HepG2 (cell line): Measurements from ENCODE around the gene VGLL1. TPM values are rescaled to one million over a fixed set of nuclear protein-coding genes. Genes with fewer than 3 reads are reported as not detected.

ENCODE experiments used
- ATAC-seq: fragments of 200-7000 bp; cut with Tn5 transposase; 3 replicates; pipeline ENCODE4 v1.9.1; 2020; ENCODE audit warnings: mild to moderate bottlenecking, moderate library complexity
- BruUV-seq: library from RNA; stranded (reverse); fragments of 400-500 nt; replicated peaks from 2 replicates; lab custom pipeline; 2021; lab: Mats Ljungman, UMichigan
- CTCF ChIA-PET: fragments of 300-600 bp; formaldehyde crosslinking; extraction: SDS; loops from one replicate; lab custom pipeline; 2021; ENCODE audit warnings: low total read pairs, inconsistent platforms, low intra/inter-chr PET ratio; lab: Yijun Ruan, JAX
- POLR2A ChIA-PET: fragments of 350-600 bp; sonication (Branson Sonifier 250); formaldehyde crosslinking; loops from one replicate; lab custom pipeline; 2020; ENCODE audit warnings: antibody characterized with exemption, inconsistent platforms; lab: Yijun Ruan, JAX
- DNase-seq: peaks from one replicate; pipeline ENCODE4 v3.0.0-alpha.2; 2015; ENCODE audit warnings: low spot score
- FAIRE-seq: peaks from 3 replicates; lab custom pipeline; 2011; peaks lifted over from hg19 to GRCh38; lab: Jason Lieb, UNC
- H2AFZ ChIP-seq: one replicate; pipeline ENCODE4 v1.6.1; 2011; ENCODE audit warnings: low read length, inconsistent platforms
- H3K27ac ChIP-seq: fragments of 300-600 bp; 3 replicates; pipeline ENCODE4 v1.8.0; 2011; ENCODE audit warnings: mixed run types, mild to moderate bottlenecking, mixed read lengths, low read length, inconsistent platforms; ENCODE audit not compliant: insufficient read depth; ENCODE audit errors: extremely low read length
- H3K27me3 ChIP-seq, 2 experiments: fragments of 200-600 bp in 1 of 2; 2 replicates in 1 of 2; 3 replicates in 1 of 2; pipeline versions ENCODE4 v1.6.0 to v1.8.0; 2011; ENCODE audit warnings: low read length in 2 of 2, mild to moderate bottlenecking in 2 of 2, moderate library complexity in 2 of 2, inconsistent platforms in 1 of 2; ENCODE audit not compliant: insufficient read depth in 2 of 2, control insufficient read depth in 1 of 2
- H3K36me3 ChIP-seq, 2 experiments: fragments of 200-600 bp in 1 of 2; replicated peaks in 1 of 2; 2 replicates in 1 of 2; 3 replicates in 1 of 2; pipeline versions ENCODE4 v1.5.1 to v1.8.0; 2011; ENCODE audit warnings: low read length in 2 of 2, inconsistent platforms in 1 of 2; ENCODE audit not compliant: insufficient read depth in 2 of 2, control insufficient read depth in 1 of 2
- H3K4me1 ChIP-seq: 2 replicates; pipeline ENCODE4 v1.5.1; 2012; ENCODE audit warnings: low read length, inconsistent platforms; ENCODE audit not compliant: insufficient read depth
- H3K4me2 ChIP-seq: 2 replicates; pipeline ENCODE4 v1.6.0; 2011; ENCODE audit warnings: low read depth, low read length, inconsistent platforms
- H3K4me3 ChIP-seq, 3 experiments: fragments of 200-600 bp in 1 of 3; sonication (generic), shearing (Covaris generic) in 1 of 3; replicated peaks in 1 of 3; 2 replicates each; pipeline ENCODE4 v1.5.1; 2011 to 2016; ENCODE audit warnings: low read length in 3 of 3, inconsistent platforms in 2 of 3, low read depth in 2 of 3, mild to moderate bottlenecking in 2 of 3, control low read depth in 1 of 3, mixed read lengths in 1 of 3; ENCODE audit not compliant: insufficient read depth in 1 of 3
- H3K79me2 ChIP-seq: one replicate; pipeline ENCODE4 v1.6.1; 2011; ENCODE audit warnings: low read length, inconsistent platforms; ENCODE audit not compliant: insufficient read depth
- H3K9ac ChIP-seq: 2 replicates; pipeline ENCODE4 v1.6.0; 2011; ENCODE audit warnings: mild to moderate bottlenecking, low read depth, low read length, inconsistent platforms; ENCODE audit not compliant: insufficient read depth
- H3K9me3 ChIP-seq: 2 replicates; pipeline ENCODE4 v1.5.1; 2012; ENCODE audit warnings: mild to moderate bottlenecking, low read length
- H4K20me1 ChIP-seq: 2 replicates; pipeline ENCODE4 v1.6.0; 2011; ENCODE audit warnings: inconsistent platforms, mild to moderate bottlenecking, low read length, moderate library complexity; ENCODE audit not compliant: insufficient read depth
- ADNP ChIP-seq: sonication (generic); formaldehyde crosslinking; IDR thresholded peaks from 2 replicates; pipeline ENCODE4 v1.4.0; 2020; ENCODE audit warnings: missing genetic modification reagents
- ARHGAP35 ChIP-seq: sonication (generic); formaldehyde crosslinking; IDR thresholded peaks from 2 replicates; pipeline ENCODE4 v1.9.0; 2022; ENCODE audit warnings: mild to moderate bottlenecking, inconsistent platforms, moderate library complexity, missing genetic modification reagents, borderline replicate concordance
- CENPT ChIP-seq: sonication (generic); formaldehyde crosslinking; IDR thresholded peaks from 2 replicates; pipeline ENCODE4 v1.8.0; 2022; ENCODE audit warnings: low read depth, mild to moderate bottlenecking, moderate library complexity, missing genetic modification reagents
- CHD4 ChIP-seq: fragments of 200-600 bp; sonication (generic); IDR thresholded peaks from 2 replicates; pipeline ENCODE4 v1.7.0; 2017; ENCODE audit warnings: mild to moderate bottlenecking, low read length, borderline replicate concordance
- GATAD1 ChIP-seq: IDR thresholded peaks from 2 replicates; pipeline ENCODE4 v1.6.1; 2016; ENCODE audit warnings: missing genetic modification reagents, missing compliant biosample characterization
- HCFC1 ChIP-seq: fragments of 150-350 bp; IDR thresholded peaks from 2 replicates; pipeline ENCODE4 v1.6.1; 2014; ENCODE audit warnings: low read depth, low read length
- SMAD3 ChIP-seq: sonication (generic); formaldehyde crosslinking; IDR thresholded peaks from 2 replicates; pipeline ENCODE4 v1.4.0; 2020; ENCODE audit warnings: missing genetic modification reagents
- SRF ChIP-seq: IDR thresholded peaks from 2 replicates; pipeline ENCODE4 v1.6.1; 2011; ENCODE audit warnings: mild to moderate bottlenecking, low read depth, low read length, moderate library complexity
- TCF12 ChIP-seq, 2 experiments: fragments of 450-650 bp in 1 of 2; sonication (generic) in 1 of 2; formaldehyde crosslinking in 1 of 2; IDR thresholded peaks; 2 replicates each; pipeline versions ENCODE4 v1.6.1 to v1.8.0; 2017 to 2022; ENCODE audit warnings: antibody characterized with exemption in 1 of 2, mild to moderate bottlenecking in 1 of 2, missing genetic modification reagents in 1 of 2, moderate library complexity in 1 of 2
- ZFY ChIP-seq: sonication (generic); formaldehyde crosslinking; IDR thresholded peaks from 2 replicates; pipeline ENCODE4 v1.4.0; 2020; ENCODE audit warnings: missing genetic modification reagents
- ZMAT3 ChIP-seq: sonication (generic); formaldehyde crosslinking; conservative IDR thresholded peaks from 2 replicates; pipeline ENCODE4 v1.7.0; 2021; ENCODE audit warnings: missing genetic modification reagents
- ZNF101 ChIP-seq: sonication (generic); formaldehyde crosslinking; IDR thresholded peaks from 2 replicates; pipeline ENCODE4 v1.4.0; 2020; ENCODE audit warnings: mild to moderate bottlenecking, low read depth, missing genetic modification reagents, borderline replicate concordance
- WGBS: methylation state at CpG from one replicate; pipeline ENCODE4 v1.1.6; 2017; ENCODE audit warnings: low lambda C conversion rate; 5-methylcytosine and 5-hydroxymethylcytosine counted together
- in situ Hi-C: cut with HindIII; loops from 2 replicates; pipeline ENCODE4 v1.10.0; 2017; ENCODE audit warnings: low pct_unique_long_range_greater_than_20kb; ENCODE audit not compliant: extremely low pct_ligation_motif_present
- intact Hi-C: fragments of 100-400 bp; cut with micrococcal nuclease; formaldehyde crosslinking; loops from one replicate; pipeline ENCODE4 v1.10.0; 2022; ENCODE audit not compliant: unreplicated experiment
- polyA plus RNA-seq, 8 experiments: library from polyadenylated mRNA; depleted of rRNA in 3 of 8; stranded (reverse) in 7 of 8; unstranded in 1 of 8; fragments of >200 nt; fragmentation: Illumina TruSeq in 4 of 8; extraction: Trizol in 4 of 8; gene quantifications; 2 replicates each; pipeline versions ENCODE4 v1.2.1 to v1.2.3, GENCODE V29; 2011 to 2016; ENCODE audit warnings: low read depth in 4 of 8, missing spikeins in 1 of 8, mixed read lengths in 1 of 8; ENCODE audit not compliant: insufficient read depth in 1 of 8
- total RNA-seq, 5 experiments: library from RNA; depleted of rRNA; stranded (reverse); fragments of >200 nt; fragmentation: Illumina TruSeq; extraction: Trizol; gene quantifications; 2 replicates each; pipeline ENCODE4 v1.2.3, GENCODE V29; 2016; ENCODE audit warnings: low read depth in 1 of 5
- TF ChIP-seq, protein P1 (sequence below): sonication (generic); formaldehyde crosslinking; IDR thresholded peaks from 2 replicates; pipeline ENCODE4 v1.4.0; 2020; ENCODE audit warnings: missing genetic modification reagents; ENCODE audit errors: not compliant biosample characterization

The VGLL1 gene
- total and polyA plus RNA-seq, 2 of the 13 experiments (the other 11 are each of a cell fraction or from before 2014, with no cell fraction given) = not detected

DNA sequence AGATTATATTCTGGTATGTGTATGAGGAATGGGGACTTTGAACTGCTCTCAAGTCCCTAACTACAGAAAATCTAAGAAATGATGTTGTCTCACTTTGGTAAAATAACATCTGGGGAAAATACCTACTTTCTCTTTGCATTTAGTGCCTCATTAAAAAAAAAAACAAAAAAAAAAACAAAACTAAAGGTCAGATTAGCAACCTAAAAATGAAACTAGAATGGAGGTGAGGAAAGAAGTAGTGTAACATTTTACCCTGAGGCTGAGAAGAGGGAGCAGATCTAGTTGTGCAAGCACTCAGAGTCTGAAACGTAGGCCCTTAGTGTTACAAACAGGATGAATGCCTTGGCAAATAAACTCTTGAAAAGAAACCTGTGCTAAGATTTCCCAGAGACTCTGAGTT is 56.0 kb downstream of the VGLL1 start:
- POLR2A ChIA-PET = no interaction called here
- Histone ChIP-seq H3K4me1 (no peaks in the 10 kb centered on the region), H3K9me3 (no peaks in the 10 kb centered on the region), H3K4me3 (no peak overlapping the region), H3K4me2 (no peak overlapping the region), H2AFZ (no peak overlapping the region), H3K27ac (no peak overlapping the region), H3K36me3 (no peaks in the 10 kb centered on the region), H3K27me3 (no peaks in the 10 kb centered on the region; a peak in 1 of 5 replicates), H4K20me1 (no peaks in the 10 kb centered on the region), H3K9ac (no peak overlapping the region), H3K79me2 (no peaks in the 10 kb centered on the region)
- intact Hi-C loops = no loop called here
- DNase-seq (no peak), ATAC-seq (no peak), FAIRE-seq (no peak)
- CTCF ChIA-PET = no interaction called here
- TF ChIP-seq HCFC1 (no peak), SMAD3 (CRISPR knock-in tag) (no peak), CHD4 (no peak), SRF (no peak), ZMAT3 (CRISPR knock-in tag) (no peak), GATAD1 (CRISPR knock-in tag) (no peak), CENPT (CRISPR knock-in tag) (no peak), ZNF101 (CRISPR knock-in tag) (no peak), ZFY (no peak), ARHGAP35 (CRISPR knock-in tag) (no peak)
- BruUV-seq = no TSS peak
- WGBS = 10% methylated on average over 1 of the region's 1 CpG
- in situ Hi-C loops = no loop called here

DNA sequence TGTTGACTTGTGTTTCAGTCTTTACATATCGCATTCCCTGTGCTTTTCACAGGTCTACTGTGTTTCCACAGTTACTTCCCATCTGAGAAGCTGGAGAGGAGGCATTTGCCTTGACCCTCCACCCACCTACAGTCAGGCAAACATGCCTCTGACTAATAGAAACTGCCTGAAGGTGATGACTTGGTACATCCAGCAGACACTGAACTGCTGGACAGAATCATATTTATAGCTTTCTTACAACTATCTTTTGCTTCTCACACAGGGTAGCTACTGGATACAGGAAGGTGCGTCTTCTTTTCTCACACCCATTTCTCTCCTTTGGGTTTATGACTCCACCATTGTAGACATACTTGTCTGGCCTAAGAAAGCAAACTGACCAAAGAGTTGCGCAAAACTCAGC is 58.0 kb downstream of the VGLL1 start:
- no peak overlapping the region for H3K9ac ChIP-seq
- no peak for ATAC-seq
- H3K4me3 ChIP-seq = no peak overlapping the region
- WGBS = 64% methylated on average over 3 of the region's 3 CpGs
- peak; percentile 12 for FAIRE-seq
- H3K4me1 ChIP-seq = no peaks in the 10 kb centered on the region
- H3K4me2 ChIP-seq = no peak overlapping the region
- no TSS peak for BruUV-seq
- no peaks in the 10 kb centered on the region for H4K20me1 ChIP-seq
- H3K36me3 ChIP-seq = no peaks in the 10 kb centered on the region
- ChIA-PET POLR2A (no interaction called here), CTCF (no interaction called here)
- intact Hi-C loops (no loop called here), in situ Hi-C loops (no loop called here)
- no peaks in the 10 kb centered on the region; a peak in 1 of 5 replicates for H3K27me3 ChIP-seq
- no peak for DNase-seq
- H2AFZ ChIP-seq = no peak overlapping the region
- no peaks in the 10 kb centered on the region for H3K79me2 ChIP-seq
- no peak overlapping the region for H3K27ac ChIP-seq
- H3K9me3 ChIP-seq = no peaks in the 10 kb centered on the region
- TF ChIP-seq, protein P1, sequence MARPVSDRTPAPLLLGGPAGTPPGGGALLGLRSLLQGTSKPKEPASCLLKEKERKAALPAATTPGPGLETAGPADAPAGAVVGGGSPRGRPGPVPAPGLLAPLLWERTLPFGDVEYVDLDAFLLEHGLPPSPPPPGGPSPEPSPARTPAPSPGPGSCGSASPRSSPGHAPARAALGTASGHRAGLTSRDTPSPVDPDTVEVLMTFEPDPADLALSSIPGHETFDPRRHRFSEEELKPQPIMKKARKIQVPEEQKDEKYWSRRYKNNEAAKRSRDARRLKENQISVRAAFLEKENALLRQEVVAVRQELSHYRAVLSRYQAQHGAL (CRISPR knock-in tag) = no peak
- TF ChIP-seq TCF12 (IDR thresholded peaks at IDR 0.05) (no peak), TCF12 (CRISPR knock-in tag; IDR thresholded peaks at IDR 0.05) (no peak), ADNP (no peak)
